Right renal cortex interstitium (tissue), 3 donors: Measurements from ENCODE around the gene SHC2. TPM values are rescaled to one million over a fixed set of nuclear protein-coding genes. Genes with fewer than 3 reads are reported as not detected.

Experiments used
- DNase-seq, 3 donors: peaks; one replicate each; pipeline ENCODE4 v3.0.0-alpha.2; 2013; ENCODE audit warnings: low read depth in 3 of 3, low spot score in 2 of 3
- polyA plus RNA-seq, 3 donors: library from polyadenylated mRNA; unstranded; fragments of 120-200 nt; gene quantifications; one replicate each; pipeline ENCODE4 v1.2.1, GENCODE V29; 2013; ENCODE audit not compliant: insufficient read length in 3 of 3

Gene SHC2
- polyA plus RNA-seq, result 10 to 100 TPM; 21.5 to 25.9 (median 21.5) TPM

GRCh38 chr19:460877-461720 is at the start of gene SHC2:
Gene SHC2, minus strand, starts transcription at chr19:461033. Its CDS starts 37 bp downstream, at chr19:460996.
- DNase-seq, result no peak

DNA sequence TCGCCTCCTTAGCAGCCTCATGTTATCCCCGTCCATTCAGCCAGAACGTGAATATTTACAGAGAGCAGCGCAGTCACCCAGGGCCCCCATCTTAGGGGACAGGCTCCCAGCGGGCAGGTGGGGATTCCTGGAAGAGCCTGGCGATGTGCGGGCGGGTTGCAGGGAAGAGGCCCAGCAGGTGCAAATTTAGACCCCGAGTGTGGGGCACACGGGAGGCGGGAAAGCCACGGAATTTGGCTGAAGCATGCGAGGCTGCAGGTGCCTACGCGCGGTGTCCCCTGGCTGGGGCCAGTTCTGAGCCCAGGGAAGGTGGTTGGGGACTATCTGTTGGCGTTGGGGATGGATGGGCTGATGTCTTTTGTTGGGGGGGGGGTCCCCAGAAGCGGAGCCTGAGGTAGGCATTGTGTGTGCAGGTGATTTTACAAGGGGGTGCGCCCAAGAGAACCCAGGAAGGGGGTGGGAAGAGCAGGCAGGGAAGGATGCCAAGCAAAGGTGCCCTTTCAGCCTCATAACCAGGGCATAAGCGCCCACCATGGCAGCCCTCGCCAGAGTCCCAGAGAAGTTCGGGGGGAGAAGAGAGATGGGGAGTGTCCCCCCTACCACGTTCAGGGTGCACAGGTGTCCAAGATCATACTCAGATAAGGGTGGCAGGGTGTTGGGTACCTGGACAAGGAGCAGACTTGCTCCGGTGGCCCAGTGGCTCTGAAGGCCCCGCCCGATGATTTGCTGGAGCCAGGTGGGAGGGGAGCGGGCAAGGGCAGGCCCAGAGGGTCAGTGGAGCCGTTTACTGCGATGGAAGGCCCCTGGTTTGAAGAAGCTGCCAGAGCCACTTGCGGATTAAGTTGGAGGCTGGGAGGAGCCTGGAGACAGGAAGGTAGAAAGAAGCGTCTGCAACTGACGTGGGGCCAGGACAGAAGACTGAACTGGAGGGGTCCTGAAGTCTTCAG is 47.6 kb upstream of the SHC2 start:
- no peak for DNase-seq

DNA sequence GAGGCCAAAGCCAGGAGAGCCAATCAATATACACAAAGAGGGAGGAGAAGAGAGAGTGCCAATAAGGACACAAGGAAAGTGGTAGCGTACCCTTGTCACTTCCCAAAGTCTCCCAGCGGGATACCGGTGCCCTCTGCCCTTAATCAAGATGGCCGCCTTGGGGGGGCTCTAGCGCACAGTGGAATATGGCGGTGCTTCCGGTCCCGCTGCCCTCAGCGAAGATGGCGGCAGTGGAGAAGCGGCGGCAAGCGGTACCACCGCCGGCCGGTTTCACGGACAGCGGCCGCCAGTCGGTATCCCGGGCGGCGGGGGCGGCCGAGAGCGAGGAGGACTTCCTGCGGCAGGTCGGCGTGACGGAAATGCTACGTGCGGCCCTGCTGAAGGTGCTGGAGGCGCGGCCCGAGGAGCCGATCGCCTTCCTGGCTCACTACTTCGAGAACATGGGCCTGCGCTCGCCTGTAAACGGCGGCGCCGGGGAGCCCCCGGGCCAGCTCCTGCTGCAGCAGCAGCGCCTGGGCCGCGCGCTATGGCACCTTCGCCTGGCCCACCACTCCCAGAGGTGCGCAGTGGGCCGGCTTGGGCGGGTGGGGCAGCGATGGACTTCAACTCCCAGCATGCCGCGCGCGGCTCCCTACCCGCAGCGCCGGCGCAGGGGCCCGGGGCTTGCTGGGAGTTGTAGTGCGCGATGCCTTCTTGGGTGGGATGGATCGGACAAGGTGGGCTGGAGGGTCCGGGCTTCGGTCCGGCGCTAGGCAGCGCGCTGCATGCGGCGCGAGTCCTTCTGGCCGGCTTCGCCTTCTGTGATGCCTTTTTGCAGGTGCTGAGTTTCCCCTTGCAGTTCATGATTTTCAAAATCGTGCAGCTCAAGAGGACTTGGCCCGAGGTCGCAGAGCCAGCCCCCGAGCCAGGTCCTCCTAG is 46.7 kb upstream of the SHC2 start, which contains the start of gene TPGS1:
TPGS1 (plus strand) TSS at position 212 of the 918 bp plus-strand sequence; CDS start at position 222, 10 bp downstream.
- DNase-seq, result peak in 2 of 3 donors; percentile 56 to 100

- DNase-seq, result peak; percentile 95 to 100 (median 100)
These were observed 45.8 kb upstream of the SHC2 start for GRCh38 chr19:506404-507285.

DNA sequence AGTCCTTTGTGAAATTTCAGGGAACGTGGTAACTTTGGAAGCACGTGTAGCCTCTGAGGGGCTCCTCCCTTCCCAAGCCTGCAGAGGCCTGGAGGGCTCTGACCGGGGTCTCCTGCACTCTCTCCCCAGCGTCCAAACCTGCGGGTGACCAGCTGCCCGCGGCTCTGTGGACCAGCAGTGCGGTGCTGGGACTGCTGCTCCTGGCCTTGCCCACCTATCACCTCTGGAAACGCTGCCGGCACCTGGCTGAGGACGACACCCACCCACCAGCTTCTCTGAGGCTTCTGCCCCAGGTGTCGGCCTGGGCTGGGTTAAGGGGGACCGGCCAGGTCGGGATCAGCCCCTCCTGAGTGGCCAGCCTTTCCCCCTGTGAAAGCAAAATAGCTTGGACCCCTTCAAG is 43.8 kb upstream of the SHC2 start:
- no peak for DNase-seq

DNA sequence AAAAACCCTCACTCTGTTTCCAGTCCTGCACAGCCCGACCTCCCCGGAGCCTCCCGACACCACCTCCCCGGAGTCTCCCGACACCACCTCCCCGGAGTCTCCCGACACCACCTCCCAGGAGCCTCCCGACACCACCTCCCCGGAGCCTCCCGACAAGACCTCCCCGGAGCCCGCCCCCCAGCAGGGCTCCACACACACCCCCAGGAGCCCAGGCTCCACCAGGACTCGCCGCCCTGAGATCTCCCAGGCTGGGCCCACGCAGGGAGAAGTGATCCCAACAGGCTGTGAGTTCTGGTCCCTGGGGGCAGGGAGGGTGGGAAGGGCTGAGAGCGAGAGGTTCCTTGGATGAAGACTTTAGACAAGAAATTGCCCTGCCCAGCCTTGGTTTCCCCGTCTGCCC is 40.8 kb upstream of the SHC2 start:
- no peak for DNase-seq

DNA sequence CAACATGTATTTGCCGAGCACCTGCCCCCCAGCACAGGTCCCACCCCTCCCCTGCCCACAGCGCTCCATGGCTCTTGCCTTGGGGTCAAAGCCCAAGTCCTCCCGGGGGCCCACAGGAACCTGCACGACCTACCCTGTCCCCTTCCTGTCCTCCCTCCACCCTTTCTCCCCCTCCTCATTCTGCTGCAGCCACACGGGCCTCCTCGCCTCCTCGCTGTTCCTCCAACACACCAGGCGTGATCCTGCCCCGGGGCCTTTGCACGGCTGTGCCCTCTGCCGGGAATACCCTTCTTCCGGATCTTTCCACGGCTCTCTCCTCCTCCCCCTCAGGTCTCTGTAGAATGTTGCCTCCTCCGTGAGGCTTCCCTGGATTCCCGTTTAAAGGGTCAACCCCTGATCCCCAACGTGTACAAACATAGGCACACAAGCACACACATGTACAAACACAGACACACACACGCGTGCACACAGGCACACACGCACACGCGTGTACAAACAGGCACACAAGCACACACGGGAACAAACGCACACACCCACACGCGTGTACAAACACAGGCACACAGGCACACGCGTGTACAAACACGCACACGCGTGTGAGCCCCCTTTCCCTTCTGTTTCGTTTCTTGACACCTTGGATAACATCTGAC is 38.3 kb upstream of the SHC2 start:
- no peak for DNase-seq

DNA sequence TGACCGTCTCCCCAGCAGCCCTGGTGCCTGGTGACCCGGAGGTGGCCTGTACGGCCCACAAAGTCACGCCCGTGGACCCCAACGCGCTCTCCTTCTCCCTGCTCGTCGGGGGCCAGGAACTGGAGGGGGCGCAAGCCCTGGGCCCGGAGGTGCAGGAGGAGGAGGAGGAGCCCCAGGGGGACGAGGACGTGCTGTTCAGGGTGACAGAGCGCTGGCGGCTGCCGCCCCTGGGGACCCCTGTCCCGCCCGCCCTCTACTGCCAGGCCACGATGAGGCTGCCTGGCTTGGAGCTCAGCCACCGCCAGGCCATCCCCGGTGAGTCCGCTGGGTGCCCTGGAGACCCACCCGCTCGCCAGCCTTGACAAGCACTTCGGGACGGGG is 37.7 kb upstream of the SHC2 start:
- no peak for DNase-seq

GRCh38 chr19:497869-498510 is 37.2 kb upstream of the SHC2 start:
- DNase-seq, result no peak

GRCh38 chr19:497491-497868 is 36.6 kb upstream of the SHC2 start:
- no peak for DNase-seq

DNA sequence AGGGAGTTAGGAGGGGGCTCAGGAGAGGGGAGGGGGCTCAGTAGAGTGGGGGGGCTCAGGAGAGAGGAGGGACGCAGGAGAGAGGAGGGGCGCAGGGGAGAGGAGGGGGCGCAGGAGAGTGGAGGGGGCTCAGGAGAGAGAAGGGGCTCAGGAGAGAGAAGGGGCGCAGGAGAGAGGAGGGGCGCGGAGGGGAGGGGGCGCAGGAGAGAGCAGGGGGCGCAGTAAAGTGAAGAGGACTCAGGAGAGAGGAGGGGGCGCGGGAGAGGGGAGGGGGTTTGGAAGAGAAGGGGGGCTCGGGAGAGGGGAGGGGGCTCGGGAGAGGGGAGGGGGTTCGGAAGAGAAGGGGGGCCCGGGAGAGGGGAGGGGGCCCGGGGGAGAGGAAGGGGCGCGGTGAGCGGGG is 36.2 kb upstream of the SHC2 start:
- DNase-seq, result no peak

DNA sequence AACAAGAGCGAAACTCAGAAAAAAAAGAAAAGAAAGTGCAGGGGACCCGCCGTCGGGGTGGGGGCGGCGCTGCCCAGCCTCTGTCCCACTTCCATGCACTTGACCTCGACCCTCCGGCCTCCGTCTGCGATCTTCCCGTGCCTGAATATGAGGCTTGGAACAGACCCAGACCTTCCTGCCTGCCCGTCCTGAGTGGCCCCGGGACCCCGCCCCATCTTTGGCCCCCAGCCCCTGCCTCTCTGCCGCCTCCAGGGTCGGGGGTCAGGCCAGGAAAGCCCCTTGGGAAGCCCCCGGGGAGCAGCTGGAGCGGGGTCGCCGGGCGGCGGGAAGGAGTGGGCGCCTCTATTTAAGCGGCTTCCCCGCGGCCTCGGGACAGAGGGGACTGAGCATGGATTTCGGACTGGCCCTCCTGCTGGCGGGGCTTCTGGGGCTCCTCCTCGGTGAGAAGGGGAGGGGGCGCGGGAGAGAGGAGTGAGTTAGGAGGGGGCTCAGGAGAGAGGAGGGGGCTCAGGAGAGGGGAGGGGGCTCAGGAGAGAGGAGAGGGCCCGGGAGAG is 35.4 kb upstream of the SHC2 start, which contains the start of gene MADCAM1:
MADCAM1 (plus strand) TSS at position 375 of the 554 bp plus-strand sequence; CDS start at position 389, 14 bp downstream.
- no peak for DNase-seq

GRCh38 chr19:495402-496111 is 34.7 kb upstream of the SHC2 start:
- DNase-seq, result no peak

- DNase-seq, result no peak
These were observed 34.2 kb upstream of the SHC2 start for GRCh38 chr19:495081-495401.

GRCh38 chr19:494171-495080 is 33.6 kb upstream of the SHC2 start:
- no peak for DNase-seq

DNA sequence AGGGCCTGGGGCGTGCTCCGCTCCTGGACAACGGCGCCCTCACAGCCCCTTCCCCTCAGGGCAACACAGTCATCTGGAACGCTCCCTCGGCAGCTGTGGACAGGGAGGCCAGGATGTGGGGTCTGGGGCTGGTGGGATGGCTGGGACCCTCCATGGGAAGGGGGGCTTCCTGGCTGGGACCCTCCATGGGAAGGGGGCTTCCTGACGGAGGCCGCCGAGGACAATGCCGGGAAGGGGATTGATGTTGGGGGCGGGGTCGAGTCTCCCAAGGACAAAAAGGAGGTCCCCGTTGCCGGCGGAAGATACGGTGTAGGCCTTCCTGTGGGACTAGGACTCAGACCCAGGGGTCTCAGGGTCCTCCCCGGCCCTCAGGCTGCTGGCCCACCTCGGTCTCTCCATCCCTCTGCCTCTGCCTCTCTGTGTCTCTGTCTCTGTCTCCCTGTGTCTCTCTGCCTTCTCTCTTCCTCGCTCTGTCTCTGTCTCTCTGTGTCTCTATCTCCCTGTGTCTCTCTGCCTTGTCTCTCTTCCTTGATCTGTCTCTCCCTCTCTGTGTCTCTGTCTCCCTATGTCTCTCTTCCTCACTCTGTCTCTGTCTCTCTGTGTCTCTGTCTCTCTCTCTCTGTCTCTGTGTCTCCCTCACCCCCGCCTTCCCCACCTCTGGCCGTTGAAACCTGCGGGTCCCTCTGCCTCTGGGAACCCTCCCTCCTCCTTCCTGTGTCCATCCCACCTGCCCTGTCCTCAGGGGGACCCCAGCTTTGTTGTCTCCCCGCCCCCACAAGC is 32.7 kb upstream of the SHC2 start:
- no peak for DNase-seq
